Measurements from ENCODE around the gene TYK2. TPM values are rescaled to one million over a fixed set of nuclear protein-coding genes. Genes with fewer than 3 reads are reported as not detected.

The TYK2 gene
- total and polyA plus RNA-seq, 9 of the 15 experiments (the other 6 are each of a cell fraction or from before 2014, with no cell fraction given), result 15.0 to 182 (median 85.9) TPM

GRCh38 chr19:10390652-10391286 is 10.4 kb upstream of the TYK2 start (continued):
- TF ChIP-seq ZNF830 (CRISPR knock-in tag; IDR thresholded peaks at IDR 0.05) (no peak), RNF2 (IDR thresholded peaks at IDR 0.05) (no peak), CTCF (IDR thresholded peaks at IDR 0.05 in 2 of 3, conservative IDR thresholded peaks at IDR 0.05 in 1 of 3; ENCODE audit: insufficient read depth in 2 of 3, low read depth in 1 of 3, low read length in 3 of 3) (peak; percentile 86 to 96 (median 87)), ZNF274 (IDR thresholded peaks at IDR 0.05; ENCODE audit: borderline replicate concordance, low read depth, low read length) (no peak), ZNF76 (CRISPR knock-in tag; IDR thresholded peaks at IDR 0.05; ENCODE audit: borderline replicate concordance) (no peak), ETV1 (tag; conservative IDR thresholded peaks at IDR 0.05; ENCODE audit: low read depth) (no peak), DEAF1 (CRISPR knock-in tag; IDR thresholded peaks at IDR 0.05) (peak; percentile 62), PURB (CRISPR knock-in tag; IDR thresholded peaks at IDR 0.05; ENCODE audit: low read depth) (no peak), ZNF184 (CRISPR knock-in tag; IDR thresholded peaks at IDR 0.05) (no peak), STAG1 (CRISPR knock-in tag; IDR thresholded peaks at IDR 0.05; ENCODE audit: borderline replicate concordance) (peak; percentile 95), THRAP3 (IDR thresholded peaks at IDR 0.05; ENCODE audit: borderline replicate concordance) (no peak), KLF16 (IDR thresholded peaks at IDR 0.05) (0 out of 2 replicates have a peak, but pooled peaks have one; percentile 22), FOXP1 (CRISPR knock-in tag; IDR thresholded peaks at IDR 0.05) (no peak), CREBBP (IDR thresholded peaks at IDR 0.05; ENCODE audit: low read depth, low read length) (no peak), MTF1 (CRISPR knock-in tag; IDR thresholded peaks at IDR 0.05; ENCODE audit: borderline replicate concordance) (0 out of 2 replicates have a peak, but pooled peaks have one; percentile 19), CREB1 (IDR thresholded peaks at IDR 0.05) (0 out of 2 replicates have a peak, but pooled peaks have one; percentile 3), CREB1 (CRISPR knock-in tag; IDR thresholded peaks at IDR 0.05) (no peak), ID3 (CRISPR knock-in tag; IDR thresholded peaks at IDR 0.05) (no peak), ID3 (tag; IDR thresholded peaks at IDR 0.05) (no peak), SMC3 (conservative IDR thresholded peaks at IDR 0.05; ENCODE audit: insufficient read depth, low read depth, low read length) (peak; percentile 85), DMBX1 (CRISPR knock-in tag; IDR thresholded peaks at IDR 0.05; ENCODE audit: borderline replicate concordance) (no peak), CHD2 (IDR thresholded peaks at IDR 0.05; ENCODE audit: low read depth, low read length) (0 out of 2 replicates have a peak, but pooled peaks have one; percentile 21), ZNF77 (CRISPR knock-in tag; IDR thresholded peaks at IDR 0.05) (no peak), MYNN (IDR thresholded peaks at IDR 0.05) (0 out of 2 replicates have a peak, but pooled peaks have one; percentile 12), MYNN (CRISPR knock-in tag; IDR thresholded peaks at IDR 0.05) (no peak), NCOA1 (IDR thresholded peaks at IDR 0.05; ENCODE audit: low read depth) (no peak), HEY1 (CRISPR knock-in tag; IDR thresholded peaks at IDR 0.05; ENCODE audit: borderline replicate concordance) (no peak)

All from K562 (cell line).